ENCODE measurements around the gene VARS2.
A peak's percentile ranks its signal among the peaks of the same experiment; 100 is the strongest.

Gene VARS2

DNA sequence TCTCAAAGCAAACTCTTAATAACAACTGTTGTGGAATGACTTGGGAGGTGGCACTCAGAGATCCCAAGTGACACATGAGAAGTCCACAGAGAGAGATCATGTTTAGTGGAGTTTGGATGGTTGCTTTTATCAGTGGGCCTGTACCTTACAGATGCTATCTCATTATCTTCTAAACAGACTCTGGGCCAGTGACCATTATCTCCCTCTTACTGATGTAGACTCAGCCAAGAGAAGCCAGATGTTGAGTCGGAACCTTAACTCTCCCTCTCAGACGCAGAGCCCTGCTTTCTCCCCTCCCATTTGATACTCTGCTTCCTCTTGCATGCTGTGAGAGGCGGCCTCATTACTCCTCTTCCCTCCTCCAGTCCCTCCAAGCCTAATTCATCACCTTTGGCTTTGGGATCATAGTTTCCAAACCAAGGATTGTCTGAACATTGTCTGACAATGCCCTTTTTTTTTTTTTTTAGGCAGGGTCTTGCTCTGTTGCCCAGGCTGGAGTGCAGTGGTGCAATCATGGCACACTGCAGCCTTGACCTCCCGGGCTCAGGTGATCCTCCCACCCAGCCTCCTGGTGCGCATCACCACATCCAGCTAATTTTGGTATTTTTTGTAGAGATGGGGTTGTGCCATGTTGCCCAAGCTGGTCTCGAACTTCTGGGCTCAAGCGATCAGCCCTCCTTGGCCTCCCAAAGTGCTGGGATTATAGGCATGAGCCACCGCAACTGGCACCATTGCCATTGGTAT, 34.2 kb upstream of the VARS2 start:
- peaks cover 0 to 44% of the 10 kb centered on the region in 2 donors for H3K4me1 ChIP-seq (ENCODE audit: control insufficient read depth in 1 of 2, insufficient read depth in 2 of 2, low read length in 2 of 2)
- H3K4me3 ChIP-seq (ENCODE audit: low read depth in 1 of 2, low read length in 2 of 2): no peak overlapping the region
- H3K9me3 ChIP-seq (ENCODE audit: control insufficient read depth in 1 of 2, low read length in 2 of 2): no peaks in the 10 kb centered on the region
- no peak overlapping the region for H3K27ac ChIP-seq (ENCODE audit: low read length)
- H3K36me3 ChIP-seq (ENCODE audit: control insufficient read depth in 1 of 2, insufficient read depth in 2 of 2, low read length in 2 of 2): no peaks in the 10 kb centered on the region
- H3K27me3 ChIP-seq (ENCODE audit: low read depth, low read length): no peaks in the 10 kb centered on the region

DNA sequence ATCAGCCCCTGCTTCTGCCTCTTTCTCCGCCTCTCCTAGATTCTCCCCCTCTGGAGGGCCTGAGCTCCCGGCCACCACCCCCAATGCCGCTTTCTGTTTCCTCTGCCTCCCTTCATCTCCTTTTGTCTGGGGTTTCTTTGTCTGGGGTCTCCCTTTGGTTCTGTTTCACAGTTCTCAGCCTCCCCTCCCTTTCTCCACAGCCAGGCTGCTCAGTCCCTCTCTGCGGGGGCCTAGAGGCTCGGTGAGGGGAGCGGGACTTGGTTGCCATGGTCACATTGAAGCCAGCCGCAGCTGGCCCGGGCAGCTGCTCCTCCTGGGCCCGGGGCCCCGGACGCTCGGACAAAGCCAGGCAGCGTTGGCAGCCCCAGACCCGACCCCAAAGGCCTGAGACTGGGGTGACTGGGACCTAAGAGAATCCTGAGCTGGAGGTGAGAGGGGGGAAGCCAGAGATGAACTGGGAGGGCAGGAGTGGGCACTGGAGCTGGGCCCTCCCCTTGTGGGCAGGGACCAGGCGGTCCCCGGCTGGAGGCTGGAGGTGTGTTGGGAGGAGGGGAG, 33.3 kb upstream of the VARS2 start:
- H3K27me3 ChIP-seq (ENCODE audit: low read depth, low read length): no peaks in the 10 kb centered on the region
- H3K27ac ChIP-seq (ENCODE audit: low read length): no peak overlapping the region
- no peak overlapping the region for H3K4me3 ChIP-seq (ENCODE audit: low read depth in 1 of 2, low read length in 2 of 2)
- H3K4me1 ChIP-seq (ENCODE audit: control insufficient read depth in 1 of 2, insufficient read depth in 2 of 2, low read length in 2 of 2): peaks cover 7 to 47% of the 10 kb centered on the region in 2 donors
- no peaks in the 10 kb centered on the region for H3K9me3 ChIP-seq (ENCODE audit: control insufficient read depth in 1 of 2, low read length in 2 of 2)
- no peaks in the 10 kb centered on the region for H3K36me3 ChIP-seq (ENCODE audit: control insufficient read depth in 1 of 2, insufficient read depth in 2 of 2, low read length in 2 of 2)

DNA sequence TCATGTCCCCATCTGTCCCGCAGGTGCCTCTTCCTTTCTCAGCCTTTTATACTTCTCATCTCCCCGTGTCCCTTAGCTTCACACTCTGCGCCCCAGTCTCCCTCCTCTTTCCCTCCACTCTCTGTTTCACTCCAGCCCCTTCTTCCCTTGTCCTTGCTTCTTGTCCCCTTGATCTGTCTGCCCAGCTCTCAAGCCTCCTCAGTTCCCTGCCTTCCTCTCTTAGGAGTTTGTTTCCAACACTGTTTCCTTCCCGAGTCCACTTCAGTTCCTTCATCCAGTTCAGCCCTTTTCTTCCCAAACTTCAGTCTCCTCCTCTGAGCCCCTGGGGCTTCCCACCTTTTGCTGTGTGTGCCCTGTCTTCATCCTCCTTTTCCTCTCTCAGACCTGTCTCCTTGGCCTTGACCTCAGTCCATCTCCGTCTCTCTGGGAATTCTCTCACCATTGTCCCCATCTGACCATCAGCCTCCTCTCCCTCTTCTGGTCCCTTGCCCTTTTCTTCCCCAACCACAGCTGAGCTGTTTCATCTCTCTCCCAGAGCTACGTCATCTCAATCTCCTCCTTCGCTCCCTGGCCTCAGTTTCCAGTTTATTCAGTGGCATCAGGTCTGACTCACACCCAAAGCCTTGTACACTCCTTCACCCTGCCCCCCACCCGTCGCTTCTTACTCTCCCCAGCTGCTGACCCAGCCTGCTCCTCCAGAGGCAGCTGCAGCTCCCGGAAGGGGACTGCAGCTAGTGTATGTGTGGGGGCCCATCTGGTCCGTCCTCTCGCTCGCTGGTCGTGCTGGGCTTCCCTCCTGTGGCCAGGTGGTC, 32.4 kb upstream of the VARS2 start:
- no peaks in the 10 kb centered on the region for H3K27me3 ChIP-seq (ENCODE audit: low read depth, low read length)
- no peaks in the 10 kb centered on the region for H3K36me3 ChIP-seq (ENCODE audit: control insufficient read depth in 1 of 2, insufficient read depth in 2 of 2, low read length in 2 of 2)
- no peak overlapping the region for H3K4me3 ChIP-seq (ENCODE audit: low read depth in 1 of 2, low read length in 2 of 2)
- H3K9me3 ChIP-seq (ENCODE audit: control insufficient read depth in 1 of 2, low read length in 2 of 2): no peaks in the 10 kb centered on the region
- H3K4me1 ChIP-seq (ENCODE audit: control insufficient read depth in 1 of 2, insufficient read depth in 2 of 2, low read length in 2 of 2): peaks cover 13 to 48% of the 10 kb centered on the region in 2 donors
- no peak overlapping the region for H3K27ac ChIP-seq (ENCODE audit: low read length)

DNA sequence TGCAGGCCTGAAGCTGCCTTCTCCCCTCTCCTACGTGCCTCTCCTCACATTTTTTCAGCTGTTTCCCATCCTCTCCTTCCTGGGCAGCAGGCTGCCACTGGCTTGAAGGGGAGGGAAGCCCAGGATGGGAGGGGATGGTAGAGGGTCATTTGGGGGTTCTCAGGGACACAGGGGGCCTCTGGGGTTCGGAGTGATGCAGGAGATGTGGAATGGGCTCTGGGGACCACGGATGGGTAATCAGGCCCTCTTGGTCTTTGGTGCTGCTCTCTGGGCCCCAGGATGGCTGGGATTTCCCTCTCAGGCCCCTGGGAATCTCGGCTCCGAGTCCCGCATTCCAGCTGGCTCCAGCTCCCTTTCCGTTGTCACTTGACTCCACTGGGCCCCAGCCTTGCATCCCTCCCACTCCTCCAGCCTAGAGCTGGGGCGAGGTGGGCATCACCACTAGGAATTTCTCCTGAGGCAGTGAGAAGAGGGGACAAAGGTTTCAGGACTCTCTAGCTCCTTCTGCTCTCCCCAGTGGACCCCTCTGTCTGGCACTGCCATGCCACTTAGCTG, 31.8 kb upstream of the VARS2 start:
- Histone ChIP-seq H3K9me3 (ENCODE audit: control insufficient read depth in 1 of 2, low read length in 2 of 2) (no peaks in the 10 kb centered on the region), H3K27me3 (ENCODE audit: low read depth, low read length) (no peaks in the 10 kb centered on the region), H3K4me1 (ENCODE audit: control insufficient read depth in 1 of 2, insufficient read depth in 2 of 2, low read length in 2 of 2) (peaks cover 18 to 44% of the 10 kb centered on the region in 2 donors), H3K4me3 (ENCODE audit: low read depth in 1 of 2, low read length in 2 of 2) (no peak overlapping the region), H3K27ac (ENCODE audit: low read length) (peak overlapping the region; percentile 51), H3K36me3 (ENCODE audit: control insufficient read depth in 1 of 2, insufficient read depth in 2 of 2, low read length in 2 of 2) (no peaks in the 10 kb centered on the region)

DNA sequence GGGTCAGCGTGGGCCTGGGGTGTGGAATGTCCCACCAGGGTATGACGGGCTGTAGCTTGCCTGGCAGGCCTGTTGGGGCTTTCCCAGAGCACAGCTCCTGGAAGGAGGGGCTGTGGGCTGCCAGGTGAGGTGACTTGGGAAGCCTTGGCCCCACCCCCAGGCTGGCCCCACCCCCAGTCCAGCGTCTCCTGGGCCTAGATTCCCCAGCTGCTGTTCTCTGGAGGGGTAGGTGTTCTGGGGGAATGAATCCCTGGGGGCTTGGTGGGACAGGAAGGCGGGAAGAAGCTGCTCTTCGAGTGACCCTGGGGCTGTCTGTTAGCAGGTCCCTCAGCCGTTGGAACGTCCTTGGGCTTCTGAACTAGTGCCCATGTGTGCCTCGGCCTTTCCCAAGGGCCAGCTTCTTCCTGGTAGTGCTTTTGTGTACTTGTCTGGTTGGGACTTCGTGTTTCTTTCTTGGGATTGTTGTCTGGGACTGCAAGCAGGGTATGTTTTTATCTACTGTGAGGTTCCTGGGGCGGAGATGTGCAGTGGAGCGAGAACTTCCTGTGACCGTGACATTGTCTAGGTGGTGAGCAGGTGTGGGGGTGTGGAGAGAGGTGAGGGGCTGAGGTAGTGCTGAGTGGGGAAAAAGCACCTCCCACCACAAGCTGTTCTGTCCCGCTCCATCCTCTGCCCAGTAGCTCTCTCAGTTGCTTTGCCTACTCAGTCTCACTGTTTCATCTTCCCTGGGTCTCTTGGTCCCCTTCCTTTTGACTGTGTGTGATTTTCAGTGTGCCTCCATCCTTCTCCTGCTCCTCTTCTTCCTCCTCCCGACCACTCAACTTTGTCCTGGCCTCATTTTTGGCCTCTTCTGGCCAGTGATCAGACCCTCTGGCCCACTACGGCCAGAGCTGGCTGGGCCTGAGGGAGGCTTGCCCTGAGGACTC, 31.0 kb upstream of the VARS2 start:
- Histone ChIP-seq H3K9me3 (ENCODE audit: control insufficient read depth in 1 of 2, low read length in 2 of 2) (no peaks in the 10 kb centered on the region), H3K27me3 (ENCODE audit: low read depth, low read length) (no peaks in the 10 kb centered on the region), H3K4me3 (ENCODE audit: low read depth in 1 of 2, low read length in 2 of 2) (peak overlapping the region; percentile 41 to 62), H3K4me1 (ENCODE audit: control insufficient read depth in 1 of 2, insufficient read depth in 2 of 2, low read length in 2 of 2) (peaks cover 18 to 41% of the 10 kb centered on the region in 2 donors), H3K36me3 (ENCODE audit: control insufficient read depth in 1 of 2, insufficient read depth in 2 of 2, low read length in 2 of 2) (no peaks in the 10 kb centered on the region), H3K27ac (ENCODE audit: low read length) (peak overlapping the region; percentile 72)

DNA sequence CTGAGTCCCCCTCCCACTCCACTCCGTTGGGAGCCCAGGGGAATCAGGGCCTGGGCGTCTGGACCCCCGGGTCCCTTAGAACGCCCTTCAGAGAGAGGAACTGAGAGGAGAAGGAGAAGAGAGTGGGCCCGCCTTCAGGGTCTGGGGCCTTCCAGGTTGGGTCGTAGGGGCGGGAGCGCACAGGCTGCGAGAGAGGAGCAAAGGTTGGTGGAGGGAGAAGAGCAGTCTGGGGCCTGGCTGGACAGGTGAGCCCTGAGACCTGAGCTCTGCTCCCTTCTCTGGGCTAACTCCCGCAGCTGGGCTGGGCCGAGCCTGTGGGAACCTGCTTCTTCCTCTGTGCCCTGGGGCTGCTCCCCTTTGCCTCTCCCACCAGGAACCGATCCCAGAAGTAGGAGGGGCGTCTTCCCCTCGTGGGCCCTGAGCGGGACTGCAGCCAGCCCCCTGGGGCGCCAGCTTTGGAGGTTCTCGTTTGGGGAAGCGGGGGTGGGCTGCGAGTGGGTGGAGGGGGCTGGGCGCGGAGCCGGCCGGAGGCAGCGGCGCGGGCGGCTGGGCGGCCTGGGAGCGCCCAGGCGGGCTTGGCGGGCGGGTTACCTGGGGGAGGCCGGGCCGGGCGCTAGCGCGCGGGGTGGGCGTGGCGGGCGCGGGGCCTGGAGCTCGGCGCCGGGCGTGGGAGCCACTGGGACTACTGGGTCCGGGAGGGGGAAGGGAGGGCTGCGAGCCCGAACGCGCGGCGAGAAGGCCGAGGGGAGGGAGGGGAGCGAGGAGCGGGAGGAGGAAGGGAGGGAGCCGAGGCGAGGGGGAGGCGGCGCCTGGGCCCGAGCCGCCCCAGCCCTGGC, 30.1 kb upstream of the VARS2 start, which contains the start of gene DDR1:
TSS of gene DDR1 (plus strand) at position 835 of the 836 bp plus-strand sequence. CDS start 4,211 bp downstream, outside the sequence.
- no peaks in the 10 kb centered on the region for H3K27me3 ChIP-seq (ENCODE audit: low read depth, low read length)
- H3K36me3 ChIP-seq (ENCODE audit: control insufficient read depth in 1 of 2, insufficient read depth in 2 of 2, low read length in 2 of 2): peaks cover 0 to under 1% of the 10 kb centered on the region in 2 donors
- H3K4me3 ChIP-seq (ENCODE audit: low read depth in 1 of 2, low read length in 2 of 2): peak within 1 kb of the TSS; percentile 63 to 77
- no peaks in the 10 kb centered on the region for H3K9me3 ChIP-seq (ENCODE audit: control insufficient read depth in 1 of 2, low read length in 2 of 2)
- H3K27ac ChIP-seq (ENCODE audit: low read length): peak within 1 kb of the TSS; percentile 72
- H3K4me1 ChIP-seq (ENCODE audit: control insufficient read depth in 1 of 2, insufficient read depth in 2 of 2, low read length in 2 of 2): peaks cover 18 to 37% of the 10 kb centered on the region in 2 donors

DNA sequence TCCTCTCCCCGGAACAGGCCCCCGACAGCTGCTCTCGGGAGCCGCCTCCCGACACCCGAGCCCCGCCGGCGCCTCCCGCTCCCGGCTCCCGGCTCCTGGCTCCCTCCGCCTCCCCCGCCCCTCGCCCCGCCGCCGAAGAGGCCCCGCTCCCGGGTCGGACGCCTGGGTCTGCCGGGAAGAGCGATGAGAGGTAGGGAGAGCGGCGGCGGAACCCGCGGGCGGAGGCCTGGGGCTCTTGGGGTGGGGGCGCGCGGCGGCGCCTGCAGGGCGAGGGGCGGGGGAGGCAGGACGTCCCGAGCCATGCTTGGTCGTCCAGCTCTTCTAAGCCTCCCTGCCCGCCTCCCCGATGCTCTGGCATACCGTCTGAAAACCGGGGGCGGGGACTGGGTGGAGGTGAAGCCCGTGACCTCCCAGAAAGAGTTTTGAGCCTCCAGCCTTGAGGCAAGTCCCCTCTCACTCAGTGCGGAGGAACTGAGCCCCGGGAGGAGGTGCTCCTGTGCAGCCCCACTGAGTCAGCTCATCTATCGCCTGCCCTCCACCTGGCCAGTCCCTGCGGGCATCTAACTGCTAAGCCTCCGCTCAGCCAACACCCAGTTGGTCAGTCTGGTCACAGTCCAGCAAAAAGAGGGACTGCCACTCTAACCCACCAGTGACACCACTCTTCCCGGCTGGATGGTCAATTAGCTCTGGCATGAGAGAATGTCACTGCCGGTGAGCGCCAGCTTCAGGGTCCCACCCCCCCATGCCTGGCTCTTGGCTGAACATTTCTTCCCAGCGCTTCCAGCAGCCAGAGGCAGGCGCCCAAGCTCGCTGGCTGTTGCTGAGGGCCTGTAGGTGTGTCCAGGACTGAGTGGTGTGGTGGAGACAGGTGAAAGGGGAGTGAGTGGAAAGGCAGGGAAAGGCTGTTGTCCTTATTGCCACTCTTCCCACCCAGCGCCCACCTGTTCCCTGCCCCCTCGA, 29.2 kb upstream of the VARS2 start:
- Histone ChIP-seq H3K4me1 (ENCODE audit: control insufficient read depth in 1 of 2, insufficient read depth in 2 of 2, low read length in 2 of 2) (peaks cover 18 to 40% of the 10 kb centered on the region in 2 donors), H3K27ac (ENCODE audit: low read length) (peak overlapping the region; percentile 66), H3K9me3 (ENCODE audit: control insufficient read depth in 1 of 2, low read length in 2 of 2) (no peaks in the 10 kb centered on the region), H3K4me3 (ENCODE audit: low read depth in 1 of 2, low read length in 2 of 2) (peak overlapping the region; percentile 63 to 77), H3K27me3 (ENCODE audit: low read depth, low read length) (no peaks in the 10 kb centered on the region), H3K36me3 (ENCODE audit: control insufficient read depth in 1 of 2, insufficient read depth in 2 of 2, low read length in 2 of 2) (peaks cover 0 to 9% of the 10 kb centered on the region in 2 donors)

DNA sequence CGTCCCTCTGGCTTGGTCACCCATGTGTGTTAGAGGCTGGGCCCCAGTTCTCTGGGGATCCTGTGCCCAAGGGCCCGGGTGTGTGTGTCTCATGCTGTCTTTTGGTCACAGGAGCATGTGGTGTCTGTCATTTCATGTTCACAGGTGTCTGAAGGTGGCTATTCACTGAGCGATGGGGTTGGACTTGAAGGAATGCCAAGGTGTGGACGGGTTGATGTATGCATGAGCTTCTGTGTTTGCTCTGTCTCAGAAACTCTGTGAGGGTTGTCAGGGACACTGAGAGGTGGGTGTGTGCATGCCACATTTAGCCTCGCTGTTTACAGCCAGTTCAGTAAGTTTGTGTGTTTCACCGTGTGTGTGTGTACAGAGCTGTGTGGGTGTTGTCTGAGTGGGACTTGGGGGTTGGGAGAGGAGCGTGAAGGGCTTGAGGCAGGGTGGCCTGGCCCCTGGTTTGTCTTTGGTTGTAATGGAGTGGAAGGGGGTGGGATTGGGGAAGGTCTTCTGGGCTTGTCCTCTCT, 28.5 kb upstream of the VARS2 start:
- H3K4me3 ChIP-seq (ENCODE audit: low read depth in 1 of 2, low read length in 2 of 2): peak overlapping the region; percentile 63 to 77
- H3K36me3 ChIP-seq (ENCODE audit: control insufficient read depth in 1 of 2, insufficient read depth in 2 of 2, low read length in 2 of 2): peaks cover 1 to 10% of the 10 kb centered on the region in 2 donors
- no peaks in the 10 kb centered on the region for H3K27me3 ChIP-seq (ENCODE audit: low read depth, low read length)
- peaks cover 18 to 48% of the 10 kb centered on the region in 2 donors for H3K4me1 ChIP-seq (ENCODE audit: control insufficient read depth in 1 of 2, insufficient read depth in 2 of 2, low read length in 2 of 2)
- no peaks in the 10 kb centered on the region for H3K9me3 ChIP-seq (ENCODE audit: control insufficient read depth in 1 of 2, low read length in 2 of 2)
- peak overlapping the region; percentile 66 for H3K27ac ChIP-seq (ENCODE audit: low read length)

Measured in muscle layer of duodenum (tissue), 2 donors.